IMR-90 (cell line): ENCODE data around the gene TENT4B. TPM values are rescaled to one million over a fixed set of nuclear protein-coding genes. Genes with fewer than 3 reads are reported as not detected.
A peak's percentile ranks its signal among the peaks of the same experiment; 100 is the strongest.

Experiments used
- ATAC-seq: fragments of 200-7000 bp; cut with Tn5 transposase; 2 replicates; pipeline ENCODE4 v1.9.1; 2020; ENCODE audit warnings: low read depth, mild to moderate bottlenecking, moderate library complexity
- BruUV-seq: library from RNA; stranded (reverse); fragments of 400-500 nt; replicated peaks from 2 replicates; lab custom pipeline; 2021; lab: Mats Ljungman, UMichigan
- CTCF ChIA-PET: fragments of 300-600 bp; formaldehyde crosslinking; extraction: SDS; loops from one replicate; lab custom pipeline; 2021; ENCODE audit warnings: antibody characterized with exemption; lab: Yijun Ruan, JAX
- POLR2A ChIA-PET: fragments of 300-600 bp; sonication (Branson Sonifier 250); formaldehyde crosslinking; loops from one replicate; lab custom pipeline; 2022; ENCODE audit warnings: antibody characterized with exemption; ENCODE audit not compliant: unreplicated experiment; lab: Charles Lee
- DNase-seq: peaks from one replicate; pipeline ENCODE4 v3.0.0; 2013
- H2AFZ ChIP-seq: replicated peaks from 2 replicates; pipeline ENCODE3; 2013; ENCODE audit warnings: low read length, mild to moderate bottlenecking; ENCODE audit not compliant: poor library complexity
- H2AK5ac ChIP-seq: 2 replicates; pipeline ENCODE4 v1.6.1; 2013; ENCODE audit warnings: low read depth, low read length, inconsistent platforms
- H2AK9ac ChIP-seq: replicated peaks from 2 replicates; pipeline ENCODE3; 2013; ENCODE audit warnings: mild to moderate bottlenecking, low read depth, low read length, moderate library complexity; ENCODE audit not compliant: poor library complexity
- H2BK120ac ChIP-seq: 2 replicates; pipeline ENCODE4 v1.6.1; 2013; ENCODE audit warnings: low read depth, low read length, inconsistent platforms
- H2BK15ac ChIP-seq: 3 replicates; pipeline ENCODE4 v1.6.1; 2013; ENCODE audit warnings: low read depth, low read length, inconsistent platforms
- H2BK20ac ChIP-seq: 2 replicates; pipeline ENCODE4 v1.6.1; 2013; ENCODE audit warnings: low read depth, mild to moderate bottlenecking, inconsistent platforms, low read length, moderate library complexity
- H2BK5ac ChIP-seq: 2 replicates; pipeline ENCODE4 v1.6.1; 2013; ENCODE audit warnings: mild to moderate bottlenecking, low read depth, low read length, inconsistent platforms; ENCODE audit not compliant: poor library complexity, severe bottlenecking
- H3K14ac ChIP-seq: replicated peaks from 2 replicates; pipeline ENCODE4 v1.6.1; 2013; ENCODE audit warnings: low read depth, low read length, inconsistent platforms
- H3K18ac ChIP-seq: 2 replicates; pipeline ENCODE4 v1.6.1; 2013; ENCODE audit warnings: low read depth, low read length, control low read depth
- H3K23ac ChIP-seq: 2 replicates; pipeline ENCODE4 v1.6.1; 2013; ENCODE audit warnings: low read depth, low read length, inconsistent platforms
- H3K27ac ChIP-seq: 2 replicates; pipeline ENCODE4 v1.5.1; 2013; ENCODE audit warnings: mild to moderate bottlenecking, control low read depth, low read length; ENCODE audit not compliant: insufficient read depth
- H3K27me3 ChIP-seq: 2 replicates; pipeline ENCODE4 v1.6.1; 2013; ENCODE audit warnings: low read length; ENCODE audit not compliant: control insufficient read depth, insufficient read depth
- H3K36me3 ChIP-seq: 2 replicates; pipeline ENCODE4 v1.6.1; 2013; ENCODE audit warnings: low read length, mixed read lengths; ENCODE audit not compliant: control insufficient read depth, insufficient read depth
- H3K4ac ChIP-seq: 2 replicates; pipeline ENCODE4 v1.6.1; 2013; ENCODE audit warnings: low read depth, low read length, inconsistent platforms
- H3K4me1 ChIP-seq: 2 replicates; pipeline ENCODE4 v1.6.1; 2013; ENCODE audit warnings: low read length, mixed read lengths; ENCODE audit not compliant: control insufficient read depth, insufficient read depth
- H3K4me2 ChIP-seq: 2 replicates; pipeline ENCODE4 v1.6.1; 2013; ENCODE audit warnings: low read depth, mild to moderate bottlenecking, control low read depth, low read length, moderate library complexity
- H3K4me3 ChIP-seq: 2 replicates; pipeline ENCODE4 v1.5.1; 2013; ENCODE audit warnings: low read depth, mild to moderate bottlenecking, control low read depth, low read length, moderate library complexity; ENCODE audit not compliant: insufficient read depth
- H3K56ac ChIP-seq: 2 replicates; pipeline ENCODE4 v1.6.1; 2013; ENCODE audit warnings: low read length, inconsistent platforms; ENCODE audit not compliant: insufficient read depth; ENCODE audit errors: extremely low read depth
- H3K79me1 ChIP-seq, 2 experiments: 2 replicates each; pipeline ENCODE4 v1.6.1; 2013; ENCODE audit warnings: low read length in 2 of 2, inconsistent platforms in 1 of 2, low read depth in 1 of 2
- H3K9ac ChIP-seq: 2 replicates; pipeline ENCODE4 v1.6.1; 2013; ENCODE audit warnings: low read depth, low read length, control low read depth
- H3K9me1 ChIP-seq: 2 replicates; pipeline ENCODE4 v1.6.1; 2013; ENCODE audit warnings: low read length, inconsistent platforms; ENCODE audit not compliant: insufficient read depth
- H3K9me3 ChIP-seq: 2 replicates; pipeline ENCODE4 v1.6.1; 2013; ENCODE audit warnings: low read length; ENCODE audit not compliant: control insufficient read depth, insufficient read depth
- H4K20me1 ChIP-seq: 2 replicates; pipeline ENCODE4 v1.6.1; 2013; ENCODE audit warnings: low read length, inconsistent platforms; ENCODE audit not compliant: insufficient read depth
- H4K5ac ChIP-seq: 2 replicates; pipeline ENCODE4 v1.6.1; 2013; ENCODE audit warnings: mild to moderate bottlenecking, low read depth, low read length, control low read depth
- H4K8ac ChIP-seq, 2 experiments: 2 replicates each; pipeline ENCODE4 v1.6.1; 2013; ENCODE audit warnings: low read depth in 2 of 2, low read length in 2 of 2, control low read depth in 1 of 2, inconsistent platforms in 1 of 2
- H4K91ac ChIP-seq: 2 replicates; pipeline ENCODE4 v1.6.1; 2013; ENCODE audit warnings: low read depth, low read length, inconsistent platforms; ENCODE audit not compliant: insufficient read depth
- BHLHE40 ChIP-seq: fragments of 150-350 bp; IDR thresholded peaks from 2 replicates; pipeline ENCODE4 v1.6.1; 2016; ENCODE audit warnings: mild to moderate bottlenecking, low read depth, low read length
- CHD1 ChIP-seq: IDR thresholded peaks from 2 replicates; pipeline ENCODE4 v1.6.1; 2012; ENCODE audit warnings: low read depth, low read length, improper control_type of control experiment
- FOS ChIP-seq: fragments of 150-350 bp; IDR thresholded peaks from 2 replicates; pipeline ENCODE4 v1.6.1; 2016; ENCODE audit warnings: low read depth, low read length
- NFE2L2 ChIP-seq: fragments of 150-350 bp; IDR thresholded peaks from 2 replicates; pipeline ENCODE4 v1.6.1; 2016; ENCODE audit warnings: low read depth, mild to moderate bottlenecking, low read length
- POLR2A ChIP-seq: IDR thresholded peaks from 2 replicates; pipeline ENCODE4 v1.6.1; 2012; ENCODE audit warnings: mild to moderate bottlenecking, low read depth, low read length
- RAD21 ChIP-seq: IDR thresholded peaks from 2 replicates; pipeline ENCODE4 v1.6.1; 2012; ENCODE audit warnings: low read length, improper control_type of control experiment
- SMC3 ChIP-seq: fragments of 150-350 bp; IDR thresholded peaks from 2 replicates; pipeline ENCODE4 v1.6.1; 2016; ENCODE audit warnings: low read depth, mild to moderate bottlenecking, antibody characterized with exemption, low read length, moderate library complexity
- WGBS, 2 experiments: methylation state at CpG; one replicate each; pipeline versions ENCODE4 v1.1.5 to v1.1.7; 2013; ENCODE audit warnings: missing lambda C conversion rate in 2 of 2; ENCODE audit not compliant: insufficient read length in 1 of 2; ENCODE audit errors: extremely low coverage in 2 of 2; 5-methylcytosine and 5-hydroxymethylcytosine counted together
- dilution Hi-C: fragments of 300-500 bp; cut with HindIII; formaldehyde crosslinking; loops from one replicate; pipeline ENCODE4 v1.14.3; 2018; ENCODE audit warnings: low sequenced_read_pairs; ENCODE audit not compliant: unreplicated experiment
- in situ Hi-C: fragments of 300-500 bp; cut with MboI; formaldehyde crosslinking; loops from 3 replicates; pipeline ENCODE4 v1.14.3; 2019; ENCODE audit warnings: low sequenced_read_pairs, inconsistent platforms, mixed read lengths
- intact Hi-C: fragments of 100-400 bp; cut with micrococcal nuclease; formaldehyde crosslinking; loops from 2 replicates; pipeline ENCODE4 v1.10.0; 2022
- polyA plus RNA-seq, 3 experiments: library from polyadenylated mRNA; depleted of rRNA; stranded (reverse); fragments of >200 nt; gene quantifications; 2 replicates each; pipeline ENCODE4 v1.2.3, GENCODE V29; 2012; ENCODE audit warnings: low replicate concordance in 1 of 3
- total RNA-seq: library from RNA; depleted of rRNA; stranded (reverse); fragments of >200 nt; gene quantifications from 2 replicates; pipeline ENCODE4 v1.2.3, GENCODE V29; 2012
- TF ChIP-seq, protein P1 (sequence below): fragments of 150-350 bp; IDR thresholded peaks from 2 replicates; pipeline ENCODE4 v1.6.1; 2017; ENCODE audit warnings: mild to moderate bottlenecking, antibody characterized with exemption, low read length, low read depth
- TF ChIP-seq, protein P2 (sequence below): conservative IDR thresholded peaks from 2 replicates; pipeline ENCODE4 v1.5.1; 2012; ENCODE audit warnings: mild to moderate bottlenecking, low read depth, low read length, improper control_type of control experiment

TENT4B gene
- total and polyA plus RNA-seq, 2 of the 4 experiments (the other 2 are of a cell fraction) = 4.1 to 7.0 TPM

GRCh38 chr16:50185005-50185505, 31.9 kb downstream of the TENT4B start (continued):
- no peak for TF ChIP-seq SMC3

GRCh38 chr16:50188619-50189136, 35.6 kb downstream of the TENT4B start:
- Histone ChIP-seq H4K5ac (no peak overlapping the region), H2AK5ac (no peak overlapping the region), H3K23ac (no peak overlapping the region), H3K4me3 (no peak overlapping the region), H3K27ac (no peak overlapping the region), H3K79me1 (peaks cover 28 to 59% of the 10 kb centered on the region in 2 experiments), H3K27me3 (no peaks in the 10 kb centered on the region), H3K14ac (no peak overlapping the region), H4K8ac (no peak overlapping the region), H3K36me3 (no peaks in the 10 kb centered on the region), H3K9me3 (no peaks in the 10 kb centered on the region), H2AFZ (no peak overlapping the region), H3K56ac (no peak overlapping the region), H3K4ac (0 out of 2 replicates have a peak overlapping the region, but pooled peaks have one; percentile 2), H3K18ac (no peak overlapping the region), H3K4me1 (peaks cover 12% of the 10 kb centered on the region), H3K9me1 (peaks cover 13% of the 10 kb centered on the region), H4K20me1 (peaks cover 14% of the 10 kb centered on the region; the same call in 1 of the 2 replicates), H2BK5ac (no peak overlapping the region), H3K9ac (no peak overlapping the region), H2AK9ac (no peak overlapping the region), H4K91ac (no peak overlapping the region), H2BK20ac (no peak overlapping the region), H2BK120ac (no peak overlapping the region; the same call in 1 of the 2 replicates), H2BK15ac (no peak overlapping the region), H3K4me2 (no peak overlapping the region)
- TF ChIP-seq NFE2L2 (no peak), FOS (no peak), CHD1 (no peak), BHLHE40 (no peak), SMC3 (no peak), RAD21 (no peak), POLR2A (no peak)
- TF ChIP-seq, protein P1, sequence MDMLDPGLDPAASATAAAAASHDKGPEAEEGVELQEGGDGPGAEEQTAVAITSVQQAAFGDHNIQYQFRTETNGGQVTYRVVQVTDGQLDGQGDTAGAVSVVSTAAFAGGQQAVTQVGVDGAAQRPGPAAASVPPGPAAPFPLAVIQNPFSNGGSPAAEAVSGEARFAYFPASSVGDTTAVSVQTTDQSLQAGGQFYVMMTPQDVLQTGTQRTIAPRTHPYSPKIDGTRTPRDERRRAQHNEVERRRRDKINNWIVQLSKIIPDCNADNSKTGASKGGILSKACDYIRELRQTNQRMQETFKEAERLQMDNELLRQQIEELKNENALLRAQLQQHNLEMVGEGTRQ = no peak
- TF ChIP-seq, protein P2, sequence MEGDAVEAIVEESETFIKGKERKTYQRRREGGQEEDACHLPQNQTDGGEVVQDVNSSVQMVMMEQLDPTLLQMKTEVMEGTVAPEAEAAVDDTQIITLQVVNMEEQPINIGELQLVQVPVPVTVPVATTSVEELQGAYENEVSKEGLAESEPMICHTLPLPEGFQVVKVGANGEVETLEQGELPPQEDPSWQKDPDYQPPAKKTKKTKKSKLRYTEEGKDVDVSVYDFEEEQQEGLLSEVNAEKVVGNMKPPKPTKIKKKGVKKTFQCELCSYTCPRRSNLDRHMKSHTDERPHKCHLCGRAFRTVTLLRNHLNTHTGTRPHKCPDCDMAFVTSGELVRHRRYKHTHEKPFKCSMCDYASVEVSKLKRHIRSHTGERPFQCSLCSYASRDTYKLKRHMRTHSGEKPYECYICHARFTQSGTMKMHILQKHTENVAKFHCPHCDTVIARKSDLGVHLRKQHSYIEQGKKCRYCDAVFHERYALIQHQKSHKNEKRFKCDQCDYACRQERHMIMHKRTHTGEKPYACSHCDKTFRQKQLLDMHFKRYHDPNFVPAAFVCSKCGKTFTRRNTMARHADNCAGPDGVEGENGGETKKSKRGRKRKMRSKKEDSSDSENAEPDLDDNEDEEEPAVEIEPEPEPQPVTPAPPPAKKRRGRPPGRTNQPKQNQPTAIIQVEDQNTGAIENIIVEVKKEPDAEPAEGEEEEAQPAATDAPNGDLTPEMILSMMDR = no peak
- dilution Hi-C loops = no loop called here
- in situ Hi-C loops = loop anchor here (10.0 kb wide), 1 partner anchor 64 kb away; no protein-coding TSS in a partner anchor
- no TSS peak for BruUV-seq
- intact Hi-C loops = no loop called here
- CTCF ChIA-PET = no interaction called here
- WGBS, 2 experiments = no CpG with 5 or more reads among the region's 3 CpGs
- no peak for ATAC-seq
- POLR2A ChIA-PET = no interaction called here
- no peak for DNase-seq
